H1 (cell line): ENCODE results near the gene AMOTL2. TPM values are rescaled to one million over a fixed set of nuclear protein-coding genes. Genes with fewer than 3 reads are reported as not detected.

Source experiments
- CTCF ChIA-PET: fragments of 300-600 bp; sonication (Branson Sonifier 250); formaldehyde crosslinking; loops from one replicate; lab custom pipeline; 2021; ENCODE audit not compliant: partially characterized antibody; lab: Charles Lee
- POLR2A ChIA-PET: fragments of 300-600 bp; sonication (Branson Sonifier 250); formaldehyde crosslinking; loops from one replicate; lab custom pipeline; 2021; ENCODE audit warnings: inconsistent platforms; ENCODE audit not compliant: partially characterized antibody; lab: Charles Lee
- DNase-seq, 2 experiments: peaks; one replicate each; pipeline versions ENCODE4 v3.0.0 to v3.0.0-alpha.2; 2010 to 2022; ENCODE audit warnings: low spot score in 2 of 2, low read depth in 1 of 2, mixed read lengths in 1 of 2
- FAIRE-seq: peaks from 2 replicates; lab custom pipeline; 2011; peaks lifted over from hg19 to GRCh38; lab: Jason Lieb, UNC
- H2AFZ ChIP-seq: 2 replicates; pipeline ENCODE4 v1.8.1; 2012; ENCODE audit warnings: low read length, inconsistent platforms
- H2AK5ac ChIP-seq: 2 replicates; pipeline ENCODE4 v1.6.1; 2013; ENCODE audit warnings: low read depth, low read length
- H2BK120ac ChIP-seq: replicated peaks from 2 replicates; pipeline ENCODE3; 2013; ENCODE audit warnings: low read depth, low read length, inconsistent platforms
- H2BK12ac ChIP-seq: 2 replicates; pipeline ENCODE4 v1.6.1; 2013; ENCODE audit warnings: low read depth, low read length
- H2BK15ac ChIP-seq: 2 replicates; pipeline ENCODE4 v1.6.1; 2013; ENCODE audit warnings: low read length
- H2BK20ac ChIP-seq: 2 replicates; pipeline ENCODE4 v1.6.1; 2013; ENCODE audit warnings: low read length
- H2BK5ac ChIP-seq: 2 replicates; pipeline ENCODE4 v1.6.1; 2013; ENCODE audit warnings: low read depth, low read length
- H3K14ac ChIP-seq: 2 replicates; pipeline ENCODE4 v1.6.1; 2013; ENCODE audit warnings: inconsistent platforms; ENCODE audit not compliant: insufficient read length
- H3K18ac ChIP-seq: 2 replicates; pipeline ENCODE4 v1.6.1; 2013; ENCODE audit warnings: low read length; ENCODE audit errors: extremely low read depth
- H3K23ac ChIP-seq: 2 replicates; pipeline ENCODE4 v1.6.1; 2013; ENCODE audit warnings: inconsistent platforms; ENCODE audit not compliant: insufficient read length
- H3K23me2 ChIP-seq: 2 replicates; pipeline ENCODE4 v1.6.1; 2013; ENCODE audit warnings: low read depth, low read length
- H3K27ac ChIP-seq: 2 replicates; pipeline ENCODE4 v1.6.1; 2011; ENCODE audit warnings: low read depth, low read length, inconsistent platforms
- H3K27me3 ChIP-seq, 4 experiments: replicated peaks in 1 of 4; 1 replicate in 1 of 4; 2 replicates in 3 of 4; pipeline versions ENCODE4 v1.6.1 to v1.8.1; 2011 to 2013; ENCODE audit warnings: low read length in 3 of 4, mild to moderate bottlenecking in 3 of 4, inconsistent platforms in 2 of 4, mixed read lengths in 2 of 4, moderate library complexity in 1 of 4; ENCODE audit not compliant: control insufficient read depth in 3 of 4, insufficient read depth in 3 of 4; ENCODE audit errors: extremely low read depth in 1 of 4
- H3K36me3 ChIP-seq, 4 experiments: 2 replicates each; pipeline versions ENCODE4 v1.6.1 to v1.8.1; 2011 to 2013; ENCODE audit warnings: mild to moderate bottlenecking in 4 of 4, low read length in 3 of 4, moderate library complexity in 2 of 4, control low read depth in 1 of 4, inconsistent platforms in 1 of 4; ENCODE audit not compliant: insufficient read depth in 4 of 4, control insufficient read depth in 2 of 4
- H3K4ac ChIP-seq: replicated peaks from 2 replicates; pipeline ENCODE3; 2013; ENCODE audit warnings: low read length, low read depth, mixed read lengths, inconsistent platforms; ENCODE audit not compliant: insufficient read length
- H3K4me1 ChIP-seq, 4 experiments: replicated peaks in 1 of 4; 1 replicate in 1 of 4; 2 replicates in 3 of 4; pipeline versions ENCODE4 v1.6.1 to v1.8.1; 2011 to 2013; ENCODE audit warnings: low read length in 3 of 4, inconsistent platforms in 2 of 4, mixed read lengths in 1 of 4; ENCODE audit not compliant: insufficient read depth in 4 of 4, control insufficient read depth in 3 of 4
- H3K4me2 ChIP-seq, 2 experiments: 2 replicates each; pipeline versions ENCODE4 v1.6.1 to v1.8.1; 2011 to 2013; ENCODE audit warnings: low read depth in 2 of 2, low read length in 2 of 2, control low read depth in 1 of 2, inconsistent platforms in 1 of 2, mild to moderate bottlenecking in 1 of 2; ENCODE audit not compliant: insufficient read depth in 1 of 2
- H3K4me3 ChIP-seq, 4 experiments: fragments of 200-600, 300-600 bp in 1 of 4; sonication (generic), shearing (Covaris generic), sonication (Bioruptor Twin) in 1 of 4; 2 replicates each; pipeline versions ENCODE4 v1.5.1 to v1.8.1; 2011 to 2016; ENCODE audit warnings: low read length in 4 of 4, low read depth in 3 of 4, control low read depth in 2 of 4, inconsistent platforms in 2 of 4, mild to moderate bottlenecking in 2 of 4, mixed read lengths in 1 of 4, moderate library complexity in 1 of 4; ENCODE audit not compliant: insufficient read depth in 2 of 4; ENCODE audit errors: extremely low read depth in 1 of 4
- H3K56ac ChIP-seq: replicated peaks from 2 replicates; pipeline ENCODE3; 2013; ENCODE audit warnings: low read depth, mild to moderate bottlenecking, mixed read lengths, low read length, inconsistent platforms; ENCODE audit not compliant: insufficient read length
- H3K79me1 ChIP-seq: 2 replicates; pipeline ENCODE4 v1.6.1; 2013; ENCODE audit warnings: low read depth, low read length, control low read depth
- H3K79me2 ChIP-seq, 2 experiments: 2 replicates each; pipeline versions ENCODE4 v1.6.1 to v1.8.1; 2012 to 2013; ENCODE audit warnings: low read length in 2 of 2, mild to moderate bottlenecking in 2 of 2, inconsistent platforms in 1 of 2; ENCODE audit not compliant: insufficient read depth in 2 of 2, control insufficient read depth in 1 of 2
- H3K9ac ChIP-seq, 4 experiments: replicated peaks in 1 of 4; 1 replicate in 1 of 4; 2 replicates in 3 of 4; pipeline versions ENCODE4 v1.6.1 to v1.8.1; 2011 to 2013; ENCODE audit warnings: low read depth in 3 of 4, low read length in 3 of 4, control low read depth in 2 of 4, mild to moderate bottlenecking in 2 of 4, moderate library complexity in 2 of 4, inconsistent platforms in 1 of 4; ENCODE audit errors: extremely low read depth in 1 of 4
- H3K9me3 ChIP-seq, 2 experiments: 2 replicates each; pipeline versions ENCODE4 v1.6.1 to v1.8.1; 2012 to 2013; ENCODE audit warnings: mild to moderate bottlenecking in 2 of 2, moderate library complexity in 2 of 2, control low read depth in 1 of 2, inconsistent platforms in 1 of 2, low read depth in 1 of 2, low read length in 1 of 2, mixed read lengths in 1 of 2; ENCODE audit not compliant: insufficient read depth in 2 of 2
- H4K20me1 ChIP-seq, 2 experiments: replicated peaks in 1 of 2; 2 replicates each; pipeline versions ENCODE3 to v1.8.1; 2011 to 2013; ENCODE audit warnings: inconsistent platforms in 2 of 2, low read length in 2 of 2, mild to moderate bottlenecking in 1 of 2; ENCODE audit not compliant: insufficient read depth in 2 of 2, control insufficient read depth in 1 of 2
- H4K5ac ChIP-seq: 2 replicates; pipeline ENCODE4 v1.6.1; 2013; ENCODE audit warnings: low read length, low read depth, mixed read lengths, inconsistent platforms; ENCODE audit not compliant: insufficient read length
- H4K8ac ChIP-seq: 2 replicates; pipeline ENCODE4 v1.8.0; 2013; ENCODE audit warnings: mild to moderate bottlenecking, moderate library complexity, low read length, inconsistent platforms; ENCODE audit not compliant: insufficient read depth; ENCODE audit errors: extremely low read depth
- H4K91ac ChIP-seq: replicated peaks from 2 replicates; pipeline ENCODE3; 2013; ENCODE audit warnings: low read length, mixed read lengths, inconsistent platforms; ENCODE audit not compliant: insufficient read length
- ATF2 ChIP-seq: IDR thresholded peaks from 2 replicates; pipeline ENCODE4 v1.6.1; 2012; ENCODE audit warnings: low read length, inconsistent platforms
- BACH1 ChIP-seq: IDR thresholded peaks from 2 replicates; pipeline ENCODE4 v1.6.1; 2012; ENCODE audit warnings: low read length, improper control_type of control experiment
- CEBPB ChIP-seq: IDR thresholded peaks from 2 replicates; pipeline ENCODE4 v1.6.1; 2012; ENCODE audit warnings: low read depth, low read length
- HDAC6 ChIP-seq: IDR thresholded peaks from one replicate; pipeline ENCODE4 v1.7.1; 2012; ENCODE audit warnings: low read depth, mild to moderate bottlenecking, inconsistent platforms, low read length, moderate library complexity
- RBBP5 ChIP-seq: IDR thresholded peaks from 2 replicates; pipeline ENCODE4 v1.7.1; 2012; ENCODE audit warnings: low read depth, mild to moderate bottlenecking, inconsistent platforms, low read length, moderate library complexity, borderline replicate concordance
- RFX5 ChIP-seq: IDR thresholded peaks from 2 replicates; pipeline ENCODE4 v1.6.1; 2011; ENCODE audit warnings: low read depth, low read length, improper control_type of control experiment, borderline replicate concordance
- TAF1 ChIP-seq: IDR thresholded peaks from 2 replicates; pipeline ENCODE4 v1.6.1; 2011; ENCODE audit warnings: mild to moderate bottlenecking, low read depth, low read length
- YY1 ChIP-seq: IDR thresholded peaks from 2 replicates; pipeline ENCODE4 v1.6.1; 2011; ENCODE audit warnings: low read depth, mild to moderate bottlenecking, low read length
- WGBS, 2 experiments: shearing (Covaris generic) in 1 of 2; methylation state at CpG; one replicate each; pipeline versions ENCODE4 v1.1.6 to v1.1.7; 2013 to 2015; ENCODE audit warnings: low lambda C conversion rate in 2 of 2, mixed read lengths in 2 of 2, inconsistent platforms in 1 of 2, low coverage in 1 of 2, missing lambda C conversion rate in 1 of 2; ENCODE audit not compliant: insufficient replicate concordance in 2 of 2, insufficient coverage in 1 of 2, insufficient read length in 1 of 2; ENCODE audit errors: extremely low coverage in 1 of 2, missing lambda C conversion rate in 1 of 2; 5-methylcytosine and 5-hydroxymethylcytosine counted together
- polyA plus RNA-seq, 7 experiments: library from polyadenylated mRNA; depleted of rRNA in 3 of 7; stranded (reverse) in 5 of 7; unstranded in 2 of 7; fragments of >200 nt in 5 of 7; fragments of 200-250 nt in 2 of 7; gene quantifications; 1 replicate in 5 of 7; 2 replicates in 1 of 7; 4 replicates in 1 of 7; pipeline versions ENCODE4 v1.2.1 to v1.2.3, GENCODE V29; 2011 to 2013; ENCODE audit warnings: missing spikeins in 2 of 7, mixed read lengths in 2 of 7
- total RNA-seq: library from RNA; stranded (reverse); fragmentation: NEBNext Ultra II Directional; extraction: Animal tissue kit (Norgen Biotek cat#: 25700); gene quantifications from 2 replicates; pipeline ENCODE4 v1.2.1, GENCODE V29; 2021
- TF ChIP-seq, protein P1 (sequence below): IDR thresholded peaks from 2 replicates; pipeline ENCODE4 v1.6.1; 2011; ENCODE audit warnings: low read length, improper control_type of control experiment

Gene AMOTL2
- total and polyA plus RNA-seq, 2 of the 8 experiments (the other 6 are each of a cell fraction or from before 2014, with no cell fraction given), result 19.0 to 63.7 TPM

DNA sequence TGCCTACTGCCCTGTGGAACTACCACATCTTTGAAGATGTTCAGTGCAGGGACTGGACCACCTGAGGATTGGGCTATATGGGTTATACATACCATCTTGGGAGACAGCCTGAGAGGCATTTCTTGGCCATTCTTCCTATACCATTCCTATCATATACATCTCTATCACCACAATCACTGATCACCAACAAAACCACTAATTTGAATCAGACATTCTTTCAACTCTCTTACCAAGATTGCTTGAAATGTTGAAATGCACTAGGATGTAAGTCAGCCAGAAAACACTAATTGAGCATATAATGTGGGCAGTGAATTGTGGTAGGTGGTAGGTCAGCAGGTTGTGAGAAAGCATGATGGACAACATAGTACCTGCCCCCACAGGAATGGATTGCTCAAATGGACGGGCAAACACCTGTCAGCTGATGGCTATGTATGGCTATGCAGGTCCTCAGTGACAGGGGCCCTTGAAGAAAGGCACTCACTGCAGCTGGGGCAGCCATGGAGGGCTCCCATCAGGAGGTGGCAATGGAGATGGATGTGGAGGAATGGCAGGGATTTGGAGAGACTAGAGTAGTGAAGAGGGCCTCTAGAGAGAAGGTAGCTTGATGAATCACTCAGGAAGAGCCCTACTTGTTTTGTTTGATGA lies 49.1 kb downstream of the AMOTL2 start:
- H2AFZ ChIP-seq, result no peak overlapping the region
- POLR2A ChIA-PET, result interaction anchor here (1.6 to 43.9 kb wide), 3 partner anchors 10 to 41 kb away, joined by 5 to 1731 read pairs (median 100); partner anchors contain the start of gene AMOTL2
- peak overlapping the region; percentile 88; the same call in 1 of the 2 replicates for H2BK5ac ChIP-seq
- H3K36me3 ChIP-seq, result no peaks in the 10 kb centered on the region
- no peak overlapping the region for H3K18ac ChIP-seq
- H4K20me1 ChIP-seq, result no peaks in the 10 kb centered on the region
- DNase-seq, result no peak
- H2BK15ac ChIP-seq, result no peak overlapping the region
- H4K8ac ChIP-seq, result no peak overlapping the region; the same call in 1 of the 2 replicates
- H2BK120ac ChIP-seq, result no peak overlapping the region
- peaks cover 6 to 17% (median 13%) of the 10 kb centered on the region in 4 experiments for H3K4me1 ChIP-seq
- WGBS, 2 experiments, result 94% methylated on average over 1 of the region's 1 CpG; no CpG with 5 or more reads in 1 of the 2 experiments
- no peak overlapping the region for H3K4me3 ChIP-seq
- H3K4me2 ChIP-seq, result no peak overlapping the region
- H3K79me1 ChIP-seq, result no peaks in the 10 kb centered on the region
- no peak overlapping the region for H3K14ac ChIP-seq
- peak overlapping the region; percentile 71; the same call in 1 of the 2 replicates for H2AK5ac ChIP-seq
- H3K27me3 ChIP-seq, result no peaks in the 10 kb centered on the region
- H4K91ac ChIP-seq, result peak overlapping the region; percentile 31
- no peak overlapping the region for H3K23ac ChIP-seq
- TF ChIP-seq, protein P1, sequence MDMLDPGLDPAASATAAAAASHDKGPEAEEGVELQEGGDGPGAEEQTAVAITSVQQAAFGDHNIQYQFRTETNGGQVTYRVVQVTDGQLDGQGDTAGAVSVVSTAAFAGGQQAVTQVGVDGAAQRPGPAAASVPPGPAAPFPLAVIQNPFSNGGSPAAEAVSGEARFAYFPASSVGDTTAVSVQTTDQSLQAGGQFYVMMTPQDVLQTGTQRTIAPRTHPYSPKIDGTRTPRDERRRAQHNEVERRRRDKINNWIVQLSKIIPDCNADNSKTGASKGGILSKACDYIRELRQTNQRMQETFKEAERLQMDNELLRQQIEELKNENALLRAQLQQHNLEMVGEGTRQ, result no peak
- TF ChIP-seq ATF2 (no peak), HDAC6 (no peak), BACH1 (no peak), RFX5 (no peak), TAF1 (no peak), CEBPB (no peak), YY1 (no peak), RBBP5 (no peak)
- CTCF ChIA-PET, result interaction anchor here (0.9 to 1.9 kb wide), 4 partner anchors 10 to 39 kb away, joined by 3 to 6 read pairs (median 4); no protein-coding TSS in a partner anchor
- peak overlapping the region; percentile 94 for H2BK12ac ChIP-seq
- no peak for FAIRE-seq
- no peaks in the 10 kb centered on the region for H3K9me3 ChIP-seq
- no peak overlapping the region for H3K27ac ChIP-seq
- no peaks in the 10 kb centered on the region for H3K23me2 ChIP-seq
- H2BK20ac ChIP-seq, result peak overlapping the region; percentile 62; the same call in 1 of the 2 replicates
- no peaks in the 10 kb centered on the region for H3K79me2 ChIP-seq
- H3K56ac ChIP-seq, result no peak overlapping the region
- H3K9ac ChIP-seq, result no peak overlapping the region
- no peak overlapping the region for H4K5ac ChIP-seq
- no peak overlapping the region for H3K4ac ChIP-seq
